ENCODE data around the gene ANKS1B. TPM values are rescaled to one million over a fixed set of nuclear protein-coding genes. Genes with fewer than 3 reads are reported as not detected.

The ANKS1B gene
- total and polyA plus RNA-seq, 2 of the 4 experiments (the other 2 are of a cell fraction), result 0.17 to 0.18 TPM

DNA sequence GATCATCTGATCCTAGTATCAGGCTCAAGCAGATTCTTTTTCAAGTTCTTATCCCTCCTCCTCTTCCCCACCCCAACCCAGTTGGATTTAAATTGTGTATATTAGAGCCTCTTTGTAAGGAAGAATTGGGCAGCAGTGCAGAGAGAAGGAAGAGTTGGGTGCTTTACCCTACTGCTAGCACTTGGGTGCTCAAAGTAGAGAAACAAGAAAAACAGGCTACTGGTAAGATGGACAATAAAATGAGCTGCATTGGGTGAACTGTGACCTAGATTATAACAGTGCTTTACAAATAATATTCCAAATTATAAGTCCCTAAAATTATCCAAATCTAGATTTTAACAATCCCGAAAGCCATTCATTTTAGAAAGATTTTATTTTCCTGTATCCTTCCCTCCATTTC, 700.6 kb downstream of the ANKS1B start:
- DNase-seq (no peak), ATAC-seq (ENCODE audit: low read depth) (no peak)
- Histone ChIP-seq H3K9me3 (ENCODE audit: control insufficient read depth, insufficient read depth, low read length) (peaks cover 13% of the 10 kb centered on the region), H3K27ac (ENCODE audit: insufficient read depth, low read length) (no peak overlapping the region), H3K4me3 (ENCODE audit: insufficient read depth, low read depth, low read length) (no peak overlapping the region), H4K20me1 (ENCODE audit: insufficient read depth, low read length) (no peaks in the 10 kb centered on the region), H3K56ac (ENCODE audit: extremely low read depth, insufficient read depth, low read length) (no peak overlapping the region), H3K9me1 (ENCODE audit: insufficient read depth, low read length) (no peaks in the 10 kb centered on the region), H4K5ac (ENCODE audit: low read depth, low read length) (no peak overlapping the region), H3K14ac (replicated peaks; ENCODE audit: low read depth, low read length) (no peak overlapping the region), H4K91ac (ENCODE audit: insufficient read depth, low read depth, low read length) (no peak overlapping the region), H2BK15ac (ENCODE audit: low read depth, low read length) (no peak overlapping the region), H3K36me3 (ENCODE audit: control insufficient read depth, insufficient read depth, low read length) (no peaks in the 10 kb centered on the region), H3K79me1 (ENCODE audit: low read depth in 1 of 2, low read length in 2 of 2) (no peaks in the 10 kb centered on the region), H2BK120ac (ENCODE audit: low read depth, low read length) (no peak overlapping the region), H2AK9ac (replicated peaks; ENCODE audit: low read depth, low read length, poor library complexity) (no peak overlapping the region), H3K4me1 (ENCODE audit: control insufficient read depth, insufficient read depth, low read length) (no peaks in the 10 kb centered on the region), H2BK20ac (ENCODE audit: low read depth, low read length) (no peak overlapping the region), H2AFZ (replicated peaks; ENCODE audit: low read length, poor library complexity) (no peak overlapping the region), H3K27me3 (ENCODE audit: control insufficient read depth, insufficient read depth, low read length) (no peaks in the 10 kb centered on the region), H4K8ac (ENCODE audit: low read depth in 2 of 2, low read length in 2 of 2) (no peak overlapping the region), H2AK5ac (ENCODE audit: low read depth, low read length) (no peak overlapping the region), H3K4me2 (ENCODE audit: low read depth, low read length) (no peak overlapping the region), H3K9ac (ENCODE audit: low read depth, low read length) (no peak overlapping the region), H3K18ac (ENCODE audit: low read depth, low read length) (no peak overlapping the region), H2BK5ac (ENCODE audit: low read depth, low read length, poor library complexity, severe bottlenecking) (no peak overlapping the region), H3K4ac (ENCODE audit: low read depth, low read length) (no peak overlapping the region), H3K23ac (ENCODE audit: low read depth, low read length) (no peak overlapping the region)
- ChIA-PET CTCF (no interaction called here), POLR2A (ENCODE audit: unreplicated experiment) (no interaction called here)
- dilution Hi-C loops (cut with HindIII; ENCODE audit: low sequenced_read_pairs, unreplicated experiment) (no loop called here), intact Hi-C loops (cut with micrococcal nuclease) (no loop called here), in situ Hi-C loops (cut with MboI; ENCODE audit: low sequenced_read_pairs) (no loop called here)
- no CpG with 5 or more reads among the region's 1 CpG for WGBS, 2 experiments (ENCODE audit: extremely low coverage in 2 of 2, insufficient read length in 1 of 2)
- no TSS peak for BruUV-seq (replicated peaks)
- TF ChIP-seq BHLHE40 (IDR thresholded peaks at IDR 0.05; ENCODE audit: low read depth, low read length) (no peak), POLR2A (IDR thresholded peaks at IDR 0.05; ENCODE audit: low read depth, low read length) (no peak), CEBPB (IDR thresholded peaks at IDR 0.05; ENCODE audit: low read depth, low read length) (no peak), MAZ (IDR thresholded peaks at IDR 0.05; ENCODE audit: borderline replicate concordance, low read depth, low read length) (no peak), CHD1 (IDR thresholded peaks at IDR 0.05; ENCODE audit: low read depth, low read length) (no peak), MAFK (IDR thresholded peaks at IDR 0.05; ENCODE audit: low read depth, low read length) (no peak), SMC3 (IDR thresholded peaks at IDR 0.05; ENCODE audit: low read depth, low read length) (no peak), NFE2L2 (IDR thresholded peaks at IDR 0.05; ENCODE audit: low read depth, low read length) (no peak)
- TF ChIP-seq, protein P1, sequence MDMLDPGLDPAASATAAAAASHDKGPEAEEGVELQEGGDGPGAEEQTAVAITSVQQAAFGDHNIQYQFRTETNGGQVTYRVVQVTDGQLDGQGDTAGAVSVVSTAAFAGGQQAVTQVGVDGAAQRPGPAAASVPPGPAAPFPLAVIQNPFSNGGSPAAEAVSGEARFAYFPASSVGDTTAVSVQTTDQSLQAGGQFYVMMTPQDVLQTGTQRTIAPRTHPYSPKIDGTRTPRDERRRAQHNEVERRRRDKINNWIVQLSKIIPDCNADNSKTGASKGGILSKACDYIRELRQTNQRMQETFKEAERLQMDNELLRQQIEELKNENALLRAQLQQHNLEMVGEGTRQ (IDR thresholded peaks at IDR 0.05; ENCODE audit: low read depth, low read length), result no peak

Measured in IMR-90 (cell line).